CD4-positive, alpha-beta memory T cell (primary cell): ENCODE data around the gene GNAT1. TPM values are rescaled to one million over a fixed set of nuclear protein-coding genes. Genes with fewer than 3 reads are reported as not detected.

Experiments
- CTCF ChIA-PET: fragments of 350-600 bp; sonication (Branson Sonifier 250); formaldehyde crosslinking; loops from one replicate; lab custom pipeline; 2021; ENCODE audit warnings: inconsistent platforms; ENCODE audit not compliant: partially characterized antibody; lab: Charles Lee
- POLR2A ChIA-PET: fragments of 350-600 bp; sonication (Branson Sonifier 250); formaldehyde crosslinking; loops from one replicate; lab custom pipeline; 2021; ENCODE audit not compliant: partially characterized antibody; lab: Charles Lee
- DNase-seq, 5 donors: peaks; one replicate each; pipeline versions ENCODE4 v3.0.0 to v3.0.0-alpha.2; 2020 to 2022; ENCODE audit warnings: mixed read lengths in 1 of 5
- H3K27ac ChIP-seq: one replicate; pipeline ENCODE4 v1.7.0; 2013; ENCODE audit warnings: low read depth, low read length
- H3K27me3 ChIP-seq: 2 replicates; pipeline ENCODE4 v1.7.0; 2013; ENCODE audit warnings: mild to moderate bottlenecking, low read length, moderate library complexity; ENCODE audit not compliant: insufficient read depth
- H3K36me3 ChIP-seq: 2 replicates; pipeline ENCODE4 v1.7.0; 2013; ENCODE audit warnings: mild to moderate bottlenecking, low read length, moderate library complexity; ENCODE audit not compliant: insufficient read depth
- H3K4me1 ChIP-seq: 2 replicates; pipeline ENCODE4 v1.7.0; 2013; ENCODE audit warnings: mild to moderate bottlenecking, low read length, moderate library complexity; ENCODE audit not compliant: insufficient read depth
- H3K4me3 ChIP-seq, 2 donors: one replicate each; pipeline ENCODE4 v1.7.0; 2013; ENCODE audit warnings: low read length in 2 of 2, mild to moderate bottlenecking in 1 of 2
- H3K9me3 ChIP-seq, 2 donors: one replicate each; pipeline ENCODE4 v1.7.0; 2013; ENCODE audit warnings: low read length in 2 of 2, control low read depth in 1 of 2; ENCODE audit not compliant: control insufficient read depth in 1 of 2
- H3K27ac Mint-ChIP-seq, 7 donors: one replicate each; pipeline ENCODE4 v1.8.0; 2020 to 2021; ENCODE audit warnings: mixed read lengths in 7 of 7, mild to moderate bottlenecking in 6 of 7, inconsistent platforms in 3 of 7, moderate library complexity in 3 of 7
- H3K27me3 Mint-ChIP-seq, 2 donors: one replicate each; pipeline ENCODE4 v1.8.0; 2020 to 2021; ENCODE audit warnings: mixed read lengths in 2 of 2
- H3K36me3 Mint-ChIP-seq, 2 donors: one replicate each; pipeline ENCODE4 v1.8.0; 2020 to 2021; ENCODE audit warnings: mixed read lengths in 2 of 2, inconsistent platforms in 1 of 2, mild to moderate bottlenecking in 1 of 2
- H3K4me1 Mint-ChIP-seq, 4 donors: one replicate each; pipeline ENCODE4 v1.8.0; 2020 to 2021; ENCODE audit warnings: mixed read lengths in 4 of 4, mild to moderate bottlenecking in 1 of 4
- H3K4me3 Mint-ChIP-seq, 8 donors: one replicate each; pipeline ENCODE4 v1.8.0; 2020 to 2021; ENCODE audit warnings: mixed read lengths in 8 of 8, mild to moderate bottlenecking in 7 of 8, moderate library complexity in 6 of 8, inconsistent platforms in 3 of 8
- H3K9me3 Mint-ChIP-seq, 8 donors: one replicate each; pipeline ENCODE4 v1.8.0; 2020 to 2021; ENCODE audit warnings: mixed read lengths in 8 of 8, mild to moderate bottlenecking in 5 of 8, inconsistent platforms in 3 of 8, moderate library complexity in 1 of 8
- intact Hi-C: fragments of 100-400 bp; cut with micrococcal nuclease; formaldehyde crosslinking; loops from one replicate; pipeline ENCODE4 v1.15.1; 2023
- polyA plus RNA-seq, 2 donors: library from polyadenylated mRNA; unstranded; fragments of 300-500 nt; fragmentation: Illumina TruSeq; gene quantifications; one replicate each; pipeline ENCODE4 v1.2.3, GENCODE V29; 2021
- total RNA-seq, 2 experiments: library from RNA; stranded (reverse); gene quantifications; one replicate each; pipeline ENCODE4 v1.2.3, GENCODE V29; 2021

Gene GNAT1
- total and polyA plus RNA-seq, 4 experiments from 2014 or later = not detected

GRCh38 chr3:50156549-50157493 is 34.6 kb upstream of the GNAT1 start:
- H3K27me3 Mint-ChIP-seq = peaks cover 19 to 22% of the 10 kb centered on the region in 2 donors

DNA sequence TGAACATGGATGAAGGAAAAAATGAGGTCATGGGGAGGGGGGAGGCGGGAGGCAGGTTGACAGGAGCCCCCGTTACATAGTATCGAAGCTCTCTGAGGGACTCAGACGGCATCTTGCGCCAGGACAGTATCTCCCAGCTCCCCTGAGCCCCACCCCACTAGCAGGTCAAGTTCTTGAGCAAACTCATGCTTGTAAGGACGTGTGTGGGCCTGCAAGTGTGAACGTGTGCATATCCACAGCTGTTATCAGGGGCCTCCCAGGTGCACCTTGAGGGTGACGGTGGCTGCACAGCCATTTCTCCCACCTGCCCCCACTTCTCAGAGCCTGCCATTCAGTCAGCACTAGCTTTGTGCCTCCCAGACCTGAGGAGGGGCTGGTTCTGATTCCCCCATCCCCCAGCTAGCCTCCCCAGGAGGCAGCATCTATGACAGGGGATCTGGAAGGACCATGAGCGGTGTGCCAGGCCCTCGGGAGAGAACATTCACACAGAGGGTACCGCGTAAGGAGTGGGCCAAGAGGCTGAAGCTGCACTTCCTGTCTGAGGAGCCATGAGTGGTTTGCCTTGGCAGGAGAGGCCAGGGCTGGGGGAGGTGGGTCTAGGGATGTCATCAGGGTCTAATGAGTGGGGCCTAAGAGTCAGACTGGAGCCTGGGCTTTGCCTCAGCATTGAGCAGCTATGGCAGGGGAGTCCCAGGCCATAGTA is 33.4 kb upstream of the GNAT1 start:
- no peak overlapping the region for H3K27ac ChIP-seq
- DNase-seq = peak in 1 of 5 donors; percentile 30
- H3K27me3 ChIP-seq = peaks cover 14% of the 10 kb centered on the region
- H3K36me3 ChIP-seq = no peaks in the 10 kb centered on the region
- peak overlapping the region in 1 of 7 donors; percentile 20 for H3K27ac Mint-ChIP-seq
- H3K4me3 Mint-ChIP-seq = peak overlapping the region in 2 of 8 donors; percentile 14 to 73
- POLR2A ChIA-PET = no interaction called here
- peaks cover 16% of the 10 kb centered on the region for H3K4me1 ChIP-seq
- CTCF ChIA-PET = no interaction called here
- no peaks in the 10 kb centered on the region for H3K9me3 Mint-ChIP-seq
- H3K27me3 Mint-ChIP-seq = peaks cover 19 to 22% of the 10 kb centered on the region in 2 donors
- no peaks in the 10 kb centered on the region for H3K36me3 Mint-ChIP-seq
- peaks cover 6 to 18% (median 10%) of the 10 kb centered on the region in 4 donors for H3K4me1 Mint-ChIP-seq
- intact Hi-C loops = no loop called here
- no peaks in the 10 kb centered on the region for H3K9me3 ChIP-seq
- H3K4me3 ChIP-seq = no peak overlapping the region

More at GRCh38 chr3:50156549-50157493, 34.6 kb upstream of the GNAT1 start:
- Histone ChIP-seq H3K27me3 (peaks cover 14% of the 10 kb centered on the region), H3K27ac (no peak overlapping the region), H3K4me1 (peaks cover 16% of the 10 kb centered on the region), H3K4me3 (no peak overlapping the region), H3K9me3 (no peaks in the 10 kb centered on the region), H3K36me3 (no peaks in the 10 kb centered on the region)
- H3K36me3 Mint-ChIP-seq = no peaks in the 10 kb centered on the region
- peak overlapping the region in 2 of 8 donors; percentile 44 to 85 for H3K4me3 Mint-ChIP-seq
- POLR2A ChIA-PET = no interaction called here
- peak in 1 of 5 donors; percentile 35 for DNase-seq
- peak overlapping the region in 1 of 7 donors; percentile 73 for H3K27ac Mint-ChIP-seq
- H3K4me1 Mint-ChIP-seq = peaks cover 6 to 18% (median 10%) of the 10 kb centered on the region in 4 donors
- intact Hi-C loops = no loop called here
- CTCF ChIA-PET = interaction anchor here (0.7 to 1.3 kb wide), 2 partner anchors 38 to 90 kb away, joined by 3 to 6 read pairs; no protein-coding TSS in a partner anchor
- no peaks in the 10 kb centered on the region for H3K9me3 Mint-ChIP-seq

DNA sequence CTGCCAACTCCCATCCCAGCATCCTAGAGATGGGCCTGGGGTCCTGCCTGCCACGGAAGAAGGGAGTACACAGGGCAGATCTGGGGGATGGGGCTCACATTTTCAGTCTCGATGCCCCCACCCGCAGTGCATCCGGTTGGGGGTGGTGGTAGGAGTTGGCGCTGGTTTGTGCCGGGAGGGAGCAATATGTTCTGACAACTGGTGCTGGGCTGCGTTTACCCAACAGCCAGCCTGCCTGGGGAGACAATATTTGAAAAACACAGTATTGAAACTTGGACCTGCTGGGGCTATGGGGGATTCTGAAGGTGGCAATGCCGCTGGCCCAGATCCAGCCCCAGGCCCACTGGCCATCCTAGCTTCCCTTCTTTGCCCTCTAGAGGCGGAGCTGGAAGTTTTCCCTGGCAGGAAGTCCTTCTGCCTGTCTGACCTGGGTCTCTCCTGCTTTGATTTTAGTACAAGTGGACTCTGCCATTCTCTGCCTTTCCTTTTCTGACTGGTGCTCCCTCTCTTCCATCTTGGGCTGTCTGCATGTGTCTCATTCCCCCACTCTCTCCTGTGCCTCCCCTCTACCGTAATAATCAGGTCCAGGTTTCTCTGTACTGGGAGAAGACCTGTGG is 32.8 kb upstream of the GNAT1 start:
- DNase-seq = peak in 1 of 5 donors; percentile 5
- H3K36me3 Mint-ChIP-seq = no peaks in the 10 kb centered on the region
- H3K4me3 Mint-ChIP-seq = no peak overlapping the region

GRCh38 chr3:50160561-50160983 is 30.8 kb upstream of the GNAT1 start:
- no peak overlapping the region for H3K4me3 ChIP-seq
- Mint-ChIP-seq H3K27ac (no peak overlapping the region), H3K36me3 (no peaks in the 10 kb centered on the region), H3K9me3 (no peaks in the 10 kb centered on the region), H3K4me1 (peaks cover 3 to 9% (median 5%) of the 10 kb centered on the region in 4 donors), H3K4me3 (no peak overlapping the region), H3K27me3 (peaks cover 10 to 17% of the 10 kb centered on the region in 2 donors)
- CTCF ChIA-PET = no interaction called here
- no peaks in the 10 kb centered on the region for H3K36me3 ChIP-seq
- peak in 1 of 5 donors; percentile 19 for DNase-seq
- no peak overlapping the region for H3K27ac ChIP-seq
- intact Hi-C loops = no loop called here
- no peaks in the 10 kb centered on the region for H3K9me3 ChIP-seq
- POLR2A ChIA-PET = no interaction called here
- H3K4me1 ChIP-seq = peaks cover 9% of the 10 kb centered on the region
- peaks cover 7% of the 10 kb centered on the region for H3K27me3 ChIP-seq

More for the DNA sequence above, 32.8 kb upstream of the GNAT1 start:
- intact Hi-C loops = no loop called here
- Histone ChIP-seq H3K27ac (no peak overlapping the region), H3K36me3 (no peaks in the 10 kb centered on the region), H3K27me3 (peaks cover 13% of the 10 kb centered on the region), H3K4me3 (no peak overlapping the region), H3K9me3 (no peaks in the 10 kb centered on the region), H3K4me1 (peaks cover 16% of the 10 kb centered on the region)
- POLR2A ChIA-PET = no interaction called here
- H3K27ac Mint-ChIP-seq = peak overlapping the region in 2 of 7 donors; percentile 20 to 72
- peaks cover 15 to 17% of the 10 kb centered on the region in 2 donors for H3K27me3 Mint-ChIP-seq
- H3K4me1 Mint-ChIP-seq = peaks cover 6 to 14% (median 10%) of the 10 kb centered on the region in 4 donors
- CTCF ChIA-PET = no interaction called here
- no peaks in the 10 kb centered on the region for H3K9me3 Mint-ChIP-seq

GRCh38 chr3:50161320-50161719 is 30.1 kb upstream of the GNAT1 start:
- no peaks in the 10 kb centered on the region for H3K36me3 ChIP-seq
- ChIA-PET CTCF (no interaction called here), POLR2A (no interaction called here)
- H3K27me3 Mint-ChIP-seq = peaks cover 2 to 10% of the 10 kb centered on the region in 2 donors
- no peaks in the 10 kb centered on the region for H3K36me3 Mint-ChIP-seq
- no peak overlapping the region for H3K27ac Mint-ChIP-seq
- DNase-seq = no peak
- intact Hi-C loops = no loop called here
- H3K4me1 ChIP-seq = peaks cover 1% of the 10 kb centered on the region
- H3K4me3 Mint-ChIP-seq = no peak overlapping the region
- H3K9me3 ChIP-seq = no peaks in the 10 kb centered on the region
- no peaks in the 10 kb centered on the region for H3K27me3 ChIP-seq
- peaks cover 0 to 4% (median 0%) of the 10 kb centered on the region in 4 donors for H3K4me1 Mint-ChIP-seq
- H3K27ac ChIP-seq = no peak overlapping the region
- H3K9me3 Mint-ChIP-seq = no peaks in the 10 kb centered on the region
- no peak overlapping the region for H3K4me3 ChIP-seq

DNA sequence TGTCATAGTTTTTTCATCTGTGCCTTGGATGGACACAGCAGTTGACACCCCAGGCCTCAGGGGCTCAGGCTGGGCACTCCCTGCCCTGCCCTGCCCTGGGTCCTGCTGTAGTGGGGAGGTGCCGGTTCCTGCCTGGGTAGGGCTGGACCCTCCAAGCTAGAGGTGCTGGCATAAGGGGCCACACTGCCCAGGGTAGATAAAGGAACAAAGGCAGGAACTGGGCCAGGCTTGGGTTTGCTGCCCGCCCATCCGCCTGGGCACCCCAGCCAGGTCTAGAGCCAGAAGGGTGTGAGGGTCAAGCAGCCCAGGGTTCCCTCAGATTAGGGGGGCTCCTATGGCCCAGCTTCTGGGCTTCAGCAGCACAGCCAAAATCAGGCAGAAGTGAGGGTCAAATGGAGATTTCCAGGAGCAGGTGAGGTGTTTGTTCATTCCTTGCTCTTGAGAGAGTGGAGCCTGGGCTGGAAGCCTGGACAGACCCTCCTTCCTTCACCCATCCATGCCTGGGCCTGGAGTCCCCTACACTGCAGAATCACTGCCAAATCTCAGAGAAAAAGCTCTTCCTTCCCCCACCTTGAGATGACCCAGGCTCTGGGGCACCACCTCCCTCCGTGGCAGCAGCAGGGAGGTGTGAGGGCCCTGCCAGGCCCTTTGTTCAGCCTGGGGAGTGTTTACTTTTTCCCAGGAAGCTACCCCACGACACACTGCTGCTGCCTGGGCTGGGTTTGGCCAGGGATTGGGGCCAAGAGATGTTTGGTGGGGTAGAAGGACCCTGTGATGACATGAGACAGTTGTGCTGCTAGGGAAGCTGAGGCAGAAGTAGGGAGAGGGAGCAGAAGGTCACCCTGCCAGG is 29.2 kb upstream of the GNAT1 start:
- no peak overlapping the region for H3K4me3 ChIP-seq
- no peaks in the 10 kb centered on the region for H3K9me3 Mint-ChIP-seq
- peak in 1 of 5 donors; percentile 5 for DNase-seq
- POLR2A ChIA-PET = no interaction called here
- H3K36me3 Mint-ChIP-seq = no peaks in the 10 kb centered on the region
- H3K27ac Mint-ChIP-seq = no peak overlapping the region
- no peak overlapping the region for H3K27ac ChIP-seq
- no peaks in the 10 kb centered on the region for H3K36me3 ChIP-seq
- peaks cover 0 to 9% of the 10 kb centered on the region in 2 donors for H3K27me3 Mint-ChIP-seq
- H3K4me3 Mint-ChIP-seq = no peak overlapping the region
- peaks cover 0 to 4% (median 0%) of the 10 kb centered on the region in 4 donors for H3K4me1 Mint-ChIP-seq
- H3K9me3 ChIP-seq = no peaks in the 10 kb centered on the region
- CTCF ChIA-PET = no interaction called here
- no peaks in the 10 kb centered on the region for H3K27me3 ChIP-seq
- no peaks in the 10 kb centered on the region for H3K4me1 ChIP-seq
- intact Hi-C loops = no loop called here
